GM12878 (cell line): ENCODE results near the gene SENP6. TPM values are rescaled to one million over a fixed set of nuclear protein-coding genes. Genes with fewer than 3 reads are reported as not detected.

Experiments
- ATF7 ChIP-seq: fragments of 450-650 bp; IDR thresholded peaks from 2 replicates; pipeline ENCODE4 v1.6.1; 2016; ENCODE audit warnings: low read depth, mild to moderate bottlenecking
- CEBPZ ChIP-seq: fragments of 150-350 bp; IDR thresholded peaks from 2 replicates; pipeline ENCODE4 v1.6.1; 2016; ENCODE audit warnings: low read depth, low read length
- CREM ChIP-seq: IDR thresholded peaks from 2 replicates; pipeline ENCODE4 v1.6.1; 2014; ENCODE audit warnings: antibody characterized with exemption, low read depth
- E4F1 ChIP-seq: fragments of 450-650 bp; IDR thresholded peaks from 2 replicates; pipeline ENCODE4 v1.6.1; 2018; ENCODE audit warnings: borderline replicate concordance, mild to moderate bottlenecking; ENCODE audit not compliant: partially characterized antibody
- NR2F1 ChIP-seq: fragments of 450-650 bp; conservative IDR thresholded peaks from 2 replicates; pipeline ENCODE4 v1.6.1; 2017; ENCODE audit warnings: mild to moderate bottlenecking
- NRF1 ChIP-seq: conservative IDR thresholded peaks from 2 replicates; pipeline ENCODE4 v1.6.1; 2011; ENCODE audit warnings: mild to moderate bottlenecking, low read depth, low read length, improper control_type of control experiment
- RFX5 ChIP-seq: IDR thresholded peaks from 2 replicates; pipeline ENCODE4 v1.6.1; 2011; ENCODE audit warnings: low read depth, low read length, improper control_type of control experiment
- SMAD1 ChIP-seq: fragments of 450-650 bp; IDR thresholded peaks from 2 replicates; pipeline ENCODE4 v1.6.1; 2018; ENCODE audit warnings: mild to moderate bottlenecking, low read depth; ENCODE audit not compliant: partially characterized antibody
- polyA plus RNA-seq, 11 experiments: library from polyadenylated mRNA; depleted of rRNA in 4 of 11; unstranded in 6 of 11; stranded (reverse) in 5 of 11; fragments of >200 nt; fragmentation: Nextera tagmentation in 4 of 11; fragmentation: Illumina TruSeq in 1 of 11; extraction: Ambion mirVana in 4 of 11; extraction: Trizol in 1 of 11; gene quantifications; 1 replicate in 1 of 11; 2 replicates in 10 of 11; pipeline versions ENCODE4 v1.2.1 to v1.2.3, GENCODE V29; 2011 to 2016; ENCODE audit warnings: inconsistent platforms in 2 of 11, missing spikeins in 2 of 11, low read depth in 1 of 11
- total RNA-seq, 4 experiments: library from RNA; depleted of rRNA in 3 of 4; stranded (reverse); fragments of >200 nt in 3 of 4; fragmentation: Illumina TruSeq in 1 of 4; extraction: Trizol in 1 of 4; gene quantifications; 2 replicates each; pipeline versions ENCODE4 v1.2.1 to v1.2.3, GENCODE V29; 2013 to 2021

Gene SENP6
- total and polyA plus RNA-seq, 10 of the 15 experiments (the other 5 are each of a cell fraction or from before 2014, with no cell fraction given) = 10.7 to 70.0 (median 42.3) TPM

- no peak for TF ChIP-seq CEBPZ
- TF ChIP-seq ATF7 = no peak
- no peak for TF ChIP-seq E4F1
- TF ChIP-seq SMAD1 = no peak
- no peak for TF ChIP-seq CREM
- TF ChIP-seq RFX5 = no peak
- no peak for TF ChIP-seq NR2F1
- no peak for TF ChIP-seq NRF1
These were observed 155.6 kb downstream of the SENP6 start (continued) for GRCh38 chr6:75757295-75757694.
